GM15510 (cell line): ENCODE measurements around the gene CD2BP2.

Experiments used
- POLR2A ChIP-seq: IDR thresholded peaks from 3 replicates; pipeline ENCODE4 v1.6.1; 2011; ENCODE audit warnings: borderline replicate concordance; ENCODE audit not compliant: insufficient read length; ENCODE audit errors: extremely low read depth

CD2BP2 gene

DNA sequence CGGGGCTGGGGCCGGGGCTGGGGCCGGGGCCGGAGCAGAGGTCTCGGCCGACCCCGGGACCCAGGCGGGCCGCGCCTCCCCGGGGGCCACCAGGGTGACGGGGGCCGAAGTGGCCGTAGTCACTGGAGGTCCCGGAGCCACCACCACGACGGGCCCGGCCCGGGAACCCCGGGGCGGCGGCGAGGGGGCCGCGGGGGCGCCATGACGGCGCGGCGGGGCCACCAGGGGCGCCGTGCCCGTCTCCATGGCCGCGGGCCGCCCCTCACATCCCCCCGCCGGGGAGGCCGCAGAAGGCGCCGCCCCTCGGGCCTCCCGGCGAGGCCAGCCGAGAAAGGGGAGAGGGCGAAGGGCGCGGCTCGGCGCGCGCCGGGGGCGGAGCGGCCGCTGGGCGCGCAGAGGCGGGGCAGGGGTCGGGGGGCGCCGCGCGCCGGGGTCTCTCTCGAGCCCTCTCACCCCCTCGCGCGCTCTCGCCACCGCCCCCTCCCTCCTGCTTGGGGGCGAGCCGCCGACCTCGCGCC lies 14.9 kb upstream of the CD2BP2 start:
- peak; percentile 76 for TF ChIP-seq POLR2A

DNA sequence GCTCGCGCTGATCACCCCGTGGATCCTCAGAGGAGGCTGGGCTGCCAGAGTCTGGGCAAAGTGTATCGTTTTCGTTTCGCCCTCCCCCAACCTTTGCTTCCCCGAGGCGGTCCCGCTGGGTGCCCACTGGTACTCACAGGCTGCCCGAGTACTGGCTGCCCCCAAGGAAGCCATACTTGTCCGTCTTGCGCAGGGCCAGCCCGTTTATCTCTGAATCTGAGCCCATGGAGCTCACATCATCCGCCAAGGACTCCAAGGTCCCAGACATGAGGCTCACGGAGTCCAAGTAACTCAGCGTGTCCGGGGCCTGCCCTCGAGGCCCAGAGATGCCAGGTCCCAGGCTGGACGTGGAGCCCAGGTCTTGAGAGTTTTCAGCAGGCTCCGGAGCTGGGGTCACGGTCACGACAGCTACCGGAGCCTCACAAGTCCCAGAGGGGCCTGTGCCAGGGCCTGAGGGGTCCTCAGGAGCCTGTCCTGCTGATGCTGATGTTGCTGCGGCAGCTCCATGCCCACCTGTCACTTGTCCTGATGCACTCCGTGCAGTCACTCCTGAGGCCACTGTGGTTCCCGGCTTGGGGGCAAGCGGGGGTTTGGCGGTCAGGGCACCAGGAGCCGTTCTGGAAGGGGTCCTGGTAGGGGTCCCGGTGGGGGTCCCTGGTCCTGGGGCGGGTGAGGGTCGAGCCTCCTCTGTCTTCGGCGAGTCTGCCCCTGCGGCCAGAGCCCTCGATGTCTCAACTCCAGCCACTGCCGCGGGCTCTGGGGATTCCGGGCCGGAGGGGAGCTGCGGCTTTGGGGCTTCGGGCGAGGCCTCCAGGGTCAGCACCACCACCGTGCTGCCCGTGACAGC lies 14.2 kb upstream of the CD2BP2 start:
- no peak for TF ChIP-seq POLR2A

DNA sequence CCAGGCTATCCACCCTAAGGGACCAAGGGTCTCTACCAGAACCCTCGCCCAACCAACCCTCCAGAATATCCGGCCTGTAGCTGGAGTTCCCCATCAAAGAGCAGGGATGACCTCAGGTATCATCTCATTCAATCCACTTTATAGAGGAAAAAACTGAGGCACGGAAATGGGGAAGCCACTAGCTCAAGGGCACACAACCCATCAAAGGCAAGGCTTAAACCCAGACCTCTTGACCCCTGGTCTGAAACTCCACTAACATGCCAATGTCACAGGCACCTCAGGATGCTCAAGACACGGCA lies 13.6 kb upstream of the CD2BP2 start:
- TF ChIP-seq POLR2A, result no peak

DNA sequence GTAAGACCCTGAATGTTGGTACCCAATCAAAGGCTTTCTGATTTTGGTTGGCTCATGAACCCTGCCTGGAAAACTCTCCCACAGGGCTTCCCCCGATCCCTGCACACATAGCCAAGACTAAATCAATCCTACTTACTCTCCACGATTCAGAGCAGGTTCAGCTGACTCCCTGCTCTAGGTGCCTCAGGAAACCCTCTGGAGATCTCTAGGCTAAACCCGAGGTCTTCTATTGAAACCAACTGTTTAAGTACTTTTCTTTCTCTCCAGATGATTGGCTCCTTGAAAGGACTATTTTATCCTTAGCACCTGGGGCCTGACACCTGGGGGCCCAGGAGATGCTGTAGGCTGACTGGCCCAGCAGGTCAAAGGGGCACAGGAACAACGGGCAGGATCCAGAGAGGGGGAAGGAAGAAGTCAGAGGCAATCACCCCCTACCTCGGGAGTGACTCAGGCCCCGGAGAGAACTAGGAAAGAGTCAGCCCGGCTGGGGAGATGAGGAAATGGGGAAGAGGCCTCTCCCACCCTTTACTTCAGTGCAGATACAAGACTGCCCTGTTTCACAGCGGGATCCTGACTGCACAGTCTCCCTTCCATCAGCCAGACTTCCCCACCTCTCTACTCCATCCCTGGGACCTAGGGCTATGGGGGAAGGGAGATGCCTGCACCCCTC lies 13.1 kb upstream of the CD2BP2 start:
- TF ChIP-seq POLR2A, result no peak

DNA sequence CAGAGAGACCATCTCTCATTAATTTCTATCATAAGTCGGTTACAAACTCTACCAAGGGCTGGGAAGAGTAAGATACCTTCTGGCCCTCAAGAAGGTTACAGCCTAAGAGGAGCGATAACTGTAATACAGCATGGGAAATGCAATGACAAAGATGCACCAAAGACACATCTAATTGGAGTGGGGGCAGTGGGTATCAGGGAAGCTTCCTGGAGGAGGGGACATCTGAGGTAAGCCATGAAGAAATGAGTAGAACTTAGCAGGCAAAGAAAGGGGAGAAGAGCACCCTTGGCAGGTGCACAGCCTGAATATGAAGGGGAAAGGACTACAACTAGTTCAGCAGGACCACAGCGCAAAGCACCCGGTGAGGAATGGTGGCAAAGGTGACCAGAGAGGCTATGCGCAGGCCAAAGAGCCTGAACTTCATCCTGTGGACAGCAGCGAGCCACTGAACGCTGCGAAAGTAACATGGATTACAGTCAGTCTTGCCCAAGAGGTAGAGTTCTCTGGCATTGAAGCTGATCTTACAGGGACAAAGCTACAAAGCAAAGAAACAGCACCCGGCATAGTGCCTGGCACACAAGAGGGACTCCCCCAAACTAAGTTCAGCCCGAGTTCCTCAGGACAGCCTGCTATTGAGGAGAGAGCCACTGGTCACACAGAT lies 12.4 kb upstream of the CD2BP2 start:
- no peak for TF ChIP-seq POLR2A

DNA sequence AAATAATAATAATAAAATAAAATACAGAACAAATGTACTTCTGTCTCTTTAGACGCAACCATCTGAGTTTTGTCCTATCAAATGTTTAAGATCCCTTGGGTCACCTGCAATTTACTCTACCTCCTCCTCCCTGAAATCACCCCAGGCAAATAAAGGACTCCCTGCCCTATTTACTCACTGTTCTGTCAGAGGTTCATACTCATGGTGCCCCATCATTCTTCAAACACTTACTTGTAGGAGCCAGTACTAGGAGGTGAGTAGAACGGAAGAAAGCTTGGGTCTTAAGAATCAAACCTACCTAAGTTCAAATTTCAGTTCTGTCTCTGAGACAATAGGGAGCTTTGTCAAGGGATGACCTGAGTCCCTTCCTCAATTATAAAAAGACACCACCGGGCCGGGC lies 11.4 kb upstream of the CD2BP2 start:
- TF ChIP-seq POLR2A, result no peak

DNA sequence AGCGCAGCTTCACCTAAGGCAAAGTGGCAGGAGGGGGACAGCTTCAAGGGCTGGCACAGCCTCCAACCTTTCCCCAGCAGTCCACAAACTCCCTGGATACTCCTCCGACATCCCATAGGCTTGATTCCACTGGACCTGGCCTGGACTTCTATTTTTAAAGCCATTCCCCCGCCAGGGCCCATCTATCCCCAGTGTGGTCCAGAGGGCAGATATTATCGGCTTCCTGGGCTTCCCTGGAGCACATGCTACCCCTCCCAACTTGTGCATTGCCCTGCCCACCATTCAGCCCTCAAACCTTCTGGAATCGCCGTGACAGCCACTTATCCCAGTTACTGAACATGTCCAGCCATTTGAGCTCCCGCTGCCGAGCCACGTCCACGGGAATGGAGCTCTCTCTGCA lies 10.1 kb upstream of the CD2BP2 start:
- TF ChIP-seq POLR2A, result no peak

DNA sequence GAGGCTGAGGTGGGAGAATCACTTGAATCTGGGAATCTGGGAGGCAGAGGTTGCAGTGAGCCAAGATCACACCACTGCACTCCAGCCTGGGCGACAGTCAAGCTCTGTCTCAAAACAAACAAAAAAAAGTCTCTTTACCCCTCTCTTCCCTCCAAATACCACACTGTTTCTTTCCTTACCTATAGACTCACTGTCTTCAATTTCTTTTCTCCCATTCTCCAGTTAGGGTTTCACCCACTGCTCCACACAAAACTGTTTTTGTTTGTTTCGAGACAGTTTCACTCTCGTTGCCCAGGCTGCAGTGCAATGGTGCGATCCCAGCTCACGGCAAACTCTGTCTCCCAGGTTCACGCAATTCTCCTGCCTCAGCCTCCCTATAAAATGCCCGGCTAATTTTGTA lies 6.1 kb upstream of the CD2BP2 start:
- no peak for TF ChIP-seq POLR2A

DNA sequence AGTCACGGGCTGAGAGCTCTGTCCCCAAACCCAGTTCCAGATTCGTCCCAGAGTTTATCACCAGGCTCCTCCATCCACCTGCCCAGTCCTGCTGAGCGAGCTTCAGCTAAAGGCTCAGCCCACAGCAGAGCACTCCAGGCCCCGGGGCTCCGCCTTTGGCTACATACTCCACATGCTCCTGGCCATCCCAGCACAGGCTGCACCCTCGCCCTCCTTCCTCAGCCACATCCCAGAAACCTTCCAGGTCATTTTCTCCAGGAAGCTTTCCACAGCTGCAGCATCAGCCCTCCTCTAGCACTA lies 4.7 kb upstream of the CD2BP2 start:
- no peak for TF ChIP-seq POLR2A

DNA sequence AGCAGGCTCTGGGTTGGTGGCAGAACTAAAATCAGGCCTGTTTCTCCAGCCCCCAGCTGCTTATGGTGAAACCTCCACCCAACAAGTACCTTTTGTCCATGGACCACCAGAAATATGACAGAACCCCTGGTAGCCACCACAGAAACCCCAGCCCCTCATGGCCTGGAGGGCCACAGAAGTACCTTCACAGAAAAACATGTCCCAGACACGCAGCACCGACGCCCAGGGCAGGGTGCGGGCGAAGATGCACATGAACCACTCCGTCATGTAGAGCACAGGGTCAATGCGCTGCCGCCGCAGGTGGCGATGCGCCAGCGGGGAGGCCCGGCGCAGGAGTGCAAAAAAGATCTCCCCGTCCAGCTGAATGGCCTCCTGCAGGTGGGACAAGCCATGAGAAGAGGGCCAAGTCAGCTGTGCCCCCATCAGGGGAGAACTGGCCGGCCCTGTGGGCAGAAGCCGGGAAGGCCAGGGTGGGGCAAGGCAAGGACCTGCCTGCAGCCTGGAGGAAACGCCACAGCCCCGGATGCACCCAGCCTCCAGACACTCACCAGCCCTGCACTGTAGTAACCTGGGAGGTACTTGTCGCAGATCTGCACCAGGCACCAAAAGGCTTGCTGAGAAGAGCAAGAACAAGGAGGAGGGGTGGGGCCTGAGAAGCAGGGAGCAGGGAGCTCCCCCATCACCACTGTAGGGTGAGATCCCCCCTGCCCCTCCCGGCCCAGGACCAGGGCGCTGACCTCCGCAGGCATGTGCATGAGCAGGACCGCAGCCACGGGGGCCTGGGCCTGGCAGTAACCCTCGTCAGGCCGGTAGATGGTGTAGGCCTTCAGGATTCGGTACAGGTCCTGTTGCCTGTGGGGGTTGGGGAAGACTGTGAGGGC lies 4.1 kb upstream of the CD2BP2 start:
- TF ChIP-seq POLR2A, result no peak

DNA sequence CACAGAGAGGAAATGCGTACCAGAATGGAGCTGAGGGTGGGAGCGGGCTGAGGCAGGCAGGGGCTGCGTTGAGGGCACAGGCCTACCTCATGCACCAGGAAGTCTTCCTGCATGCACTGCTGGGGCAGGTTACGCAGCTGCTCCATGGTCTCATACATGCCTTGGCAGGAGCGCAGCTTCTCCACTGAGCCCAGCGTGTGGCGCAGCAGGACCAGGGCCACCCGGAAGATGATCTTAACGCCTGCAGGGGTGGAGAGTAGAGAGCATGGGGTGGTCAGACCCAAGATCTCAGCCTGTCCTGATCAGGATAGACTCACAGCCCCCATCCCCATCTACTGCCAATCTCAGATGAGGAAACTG lies 3.4 kb upstream of the CD2BP2 start:
- TF ChIP-seq POLR2A, result no peak

DNA sequence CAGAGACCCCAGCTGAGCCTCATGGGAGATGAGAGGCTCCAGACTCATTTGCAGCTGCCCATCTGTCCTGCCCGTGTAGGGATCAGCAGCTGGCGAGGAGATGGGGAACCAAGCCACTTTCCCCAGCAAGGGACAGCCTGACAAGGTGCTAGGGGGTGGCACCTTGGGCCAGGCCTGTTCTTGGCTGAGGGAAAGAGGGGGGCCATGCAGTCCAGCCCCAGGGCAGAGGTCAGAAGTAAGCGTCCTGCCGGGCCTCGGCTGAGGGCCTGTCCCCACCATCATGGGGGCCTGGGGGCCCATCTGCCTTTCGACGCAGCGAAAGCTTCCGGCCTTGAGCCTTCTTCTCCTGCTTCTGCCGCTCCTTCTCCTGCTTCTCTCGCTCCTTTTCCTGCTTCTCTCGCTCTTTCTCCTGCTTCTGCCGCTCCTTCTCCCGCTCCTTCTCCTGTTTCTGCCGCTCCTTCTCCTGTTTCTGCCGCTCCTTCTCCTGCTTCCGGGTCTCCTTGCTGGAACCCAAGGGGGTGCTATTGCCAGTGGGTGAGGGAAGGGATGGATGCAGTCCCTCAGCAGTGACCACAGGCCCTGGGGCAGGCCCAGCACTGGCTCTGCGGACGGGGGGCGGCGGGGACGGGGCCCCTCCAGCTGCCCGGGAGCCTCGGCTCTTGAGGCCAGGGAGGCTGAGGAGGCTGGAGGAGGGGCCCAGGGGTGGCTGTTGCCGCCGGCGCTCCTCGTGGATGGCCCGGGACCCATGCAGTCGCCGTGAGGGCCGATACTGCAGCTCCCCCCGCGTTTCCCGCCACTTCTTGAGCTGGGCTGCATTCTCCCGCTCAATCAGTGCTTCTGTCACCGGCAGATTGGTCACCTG lies 2.8 kb upstream of the CD2BP2 start:
- no peak for TF ChIP-seq POLR2A

DNA sequence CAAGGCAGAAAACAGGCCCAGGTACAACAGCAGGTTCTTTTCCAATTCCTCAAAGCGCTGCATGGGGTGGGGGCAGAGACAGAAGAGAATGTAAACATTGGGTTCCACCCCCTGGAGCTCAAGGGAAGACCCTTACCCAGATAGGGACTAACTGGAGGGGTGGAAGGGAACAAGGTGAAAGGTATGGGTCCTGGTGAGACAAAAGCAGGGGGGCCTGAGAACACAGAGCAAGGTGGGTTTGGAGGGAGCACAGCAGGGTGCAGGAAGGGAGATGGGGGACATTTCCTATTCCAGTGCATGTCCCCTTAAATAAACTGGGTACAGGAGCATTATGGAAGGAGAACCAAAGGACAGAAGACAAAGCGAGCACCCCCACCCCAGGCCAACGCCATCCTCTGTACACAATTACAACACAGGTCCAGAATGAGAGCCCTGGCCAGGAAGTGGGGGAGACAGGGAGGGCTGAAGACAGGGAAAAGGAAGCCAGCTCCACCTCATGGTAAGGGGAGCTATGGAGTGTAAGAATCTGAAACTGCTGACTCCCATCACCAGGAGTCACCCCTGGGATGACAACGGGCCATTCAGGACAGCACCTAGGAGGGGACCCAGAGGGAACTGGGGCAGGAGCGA lies 2.1 kb upstream of the CD2BP2 start:
- no peak for TF ChIP-seq POLR2A

DNA sequence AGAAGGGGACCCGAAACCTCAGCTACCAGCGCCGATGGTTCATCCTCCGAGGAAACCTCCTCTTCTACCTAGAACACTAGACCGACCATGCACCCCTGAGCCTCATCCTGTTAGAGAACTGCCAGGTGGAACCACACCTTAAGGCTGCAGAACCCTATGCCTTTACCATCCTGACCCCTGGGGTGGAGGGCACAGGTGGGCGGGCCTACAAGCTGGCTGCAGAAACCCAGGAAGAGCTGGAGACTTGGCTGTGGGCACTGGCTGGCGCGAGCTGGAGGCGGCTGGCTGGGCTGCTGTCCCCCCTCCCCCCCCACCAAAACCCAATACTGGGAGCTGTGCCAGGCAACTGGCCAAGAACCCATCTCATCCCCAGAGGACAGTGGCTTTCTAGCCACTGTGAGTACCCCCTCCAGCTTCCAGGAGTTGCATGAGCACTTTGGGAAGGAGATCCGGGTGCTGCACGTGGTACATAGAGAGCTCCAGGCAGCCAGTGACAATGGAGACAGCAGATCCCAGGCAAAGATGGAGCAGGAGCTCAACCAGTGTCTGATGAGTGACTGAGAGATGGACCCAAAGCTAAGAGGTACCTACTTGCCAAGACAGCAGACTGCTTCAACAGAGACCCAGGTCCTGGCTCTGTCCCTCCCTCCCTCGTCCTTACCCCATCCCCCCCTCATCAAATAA lies 1.4 kb upstream of the CD2BP2 start:
- no peak for TF ChIP-seq POLR2A

DNA sequence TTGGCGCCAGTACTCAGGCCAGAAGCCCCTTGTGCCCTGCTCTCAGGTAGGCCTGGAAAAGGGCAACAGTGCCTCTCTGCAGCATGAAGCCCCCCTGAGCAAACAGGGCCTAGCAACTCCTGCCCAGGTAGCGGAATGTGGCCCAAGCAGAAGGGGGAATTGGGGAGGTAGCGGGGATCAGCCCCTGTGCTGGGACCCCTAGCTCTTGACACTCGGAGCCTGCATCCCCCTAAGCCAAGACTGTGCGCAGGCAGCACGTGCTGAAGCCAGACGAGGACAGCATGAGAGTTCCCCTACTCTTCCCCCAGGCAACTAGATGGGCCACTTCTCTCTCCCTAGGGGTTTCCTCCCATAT lies 823 bp upstream of the CD2BP2 start:
- TF ChIP-seq POLR2A, result no peak
